ENCODE results near the gene WDR86. TPM values are rescaled to one million over a fixed set of nuclear protein-coding genes. Genes with fewer than 3 reads are reported as not detected.

The WDR86 gene
- total and polyA plus RNA-seq, 2 of the 4 experiments (the other 2 are of a cell fraction), result not detected

GRCh38 chr7:151338809-151339208, 71.0 kb downstream of the WDR86 start:
- POLR2A ChIA-PET (ENCODE audit: unreplicated experiment), result no interaction called here
- no peak overlapping the region for H3K14ac ChIP-seq (replicated peaks; ENCODE audit: low read depth, low read length)
- H2BK120ac ChIP-seq (ENCODE audit: low read depth, low read length), result no peak overlapping the region
- no peak overlapping the region for H3K27ac ChIP-seq (ENCODE audit: insufficient read depth, low read length)
- H3K9ac ChIP-seq (ENCODE audit: low read depth, low read length), result no peak overlapping the region
- H3K4me2 ChIP-seq (ENCODE audit: low read depth, low read length), result no peak overlapping the region
- DNase-seq, result no peak
- H2BK5ac ChIP-seq (ENCODE audit: low read depth, low read length, poor library complexity, severe bottlenecking), result no peak overlapping the region
- H3K18ac ChIP-seq (ENCODE audit: low read depth, low read length), result no peak overlapping the region
- H2AK9ac ChIP-seq (replicated peaks; ENCODE audit: low read depth, low read length, poor library complexity), result no peak overlapping the region
- H4K8ac ChIP-seq (ENCODE audit: low read depth in 2 of 2, low read length in 2 of 2), result no peak overlapping the region
- CTCF ChIA-PET, result interaction anchor here (0.6 kb wide), 1 partner anchor 24 kb away, joined by 3 read pairs; no protein-coding TSS in a partner anchor
- H3K9me3 ChIP-seq (ENCODE audit: control insufficient read depth, insufficient read depth, low read length), result peaks cover 3% of the 10 kb centered on the region; the same call in 1 of the 2 replicates
- no peaks in the 10 kb centered on the region; the same call in 1 of the 2 replicates for H4K20me1 ChIP-seq (ENCODE audit: insufficient read depth, low read length)
- intact Hi-C loops (cut with micrococcal nuclease), result no loop called here
- no TSS peak for BruUV-seq (replicated peaks)
- H4K5ac ChIP-seq (ENCODE audit: low read depth, low read length), result no peak overlapping the region
- H2BK15ac ChIP-seq (ENCODE audit: low read depth, low read length), result no peak overlapping the region
- no peak overlapping the region for H4K91ac ChIP-seq (ENCODE audit: insufficient read depth, low read depth, low read length)
- H2BK20ac ChIP-seq (ENCODE audit: low read depth, low read length), result no peak overlapping the region
- H3K27me3 ChIP-seq (ENCODE audit: control insufficient read depth, insufficient read depth, low read length), result peaks cover 4% of the 10 kb centered on the region
- H3K4me1 ChIP-seq (ENCODE audit: control insufficient read depth, insufficient read depth, low read length), result peaks cover 3% of the 10 kb centered on the region
- H2AK5ac ChIP-seq (ENCODE audit: low read depth, low read length), result no peak overlapping the region
- H3K56ac ChIP-seq (ENCODE audit: extremely low read depth, insufficient read depth, low read length), result no peak overlapping the region
- no peak overlapping the region for H3K23ac ChIP-seq (ENCODE audit: low read depth, low read length)
- H2AFZ ChIP-seq (replicated peaks; ENCODE audit: low read length, poor library complexity), result no peak overlapping the region
- peaks cover 9 to 19% of the 10 kb centered on the region in 2 experiments for H3K79me1 ChIP-seq (ENCODE audit: low read depth in 1 of 2, low read length in 2 of 2)
- dilution Hi-C loops (cut with HindIII; ENCODE audit: low sequenced_read_pairs, unreplicated experiment), result no loop called here
- no peak for ATAC-seq (ENCODE audit: low read depth)
- no peak overlapping the region for H3K4me3 ChIP-seq (ENCODE audit: insufficient read depth, low read depth, low read length)
- peaks cover 3% of the 10 kb centered on the region; the same call in 1 of the 2 replicates for H3K36me3 ChIP-seq (ENCODE audit: control insufficient read depth, insufficient read depth, low read length)
- in situ Hi-C loops (cut with MboI; ENCODE audit: low sequenced_read_pairs), result no loop called here
- no peak overlapping the region for H3K4ac ChIP-seq (ENCODE audit: low read depth, low read length)
- H3K9me1 ChIP-seq (ENCODE audit: insufficient read depth, low read length), result peaks cover 3% of the 10 kb centered on the region; the same call in 1 of the 2 replicates
- no peak for TF ChIP-seq RAD21 (IDR thresholded peaks at IDR 0.05; ENCODE audit: low read length)
- no peak for TF ChIP-seq POLR2A (IDR thresholded peaks at IDR 0.05; ENCODE audit: low read depth, low read length)
- no peak for TF ChIP-seq FOS (IDR thresholded peaks at IDR 0.05; ENCODE audit: low read depth, low read length)
- no peak for TF ChIP-seq RCOR1 (IDR thresholded peaks at IDR 0.05; ENCODE audit: insufficient replicate concordance, low read length)
- TF ChIP-seq USF2 (IDR thresholded peaks at IDR 0.05; ENCODE audit: low read depth, low read length), result no peak
- WGBS, 2 experiments (ENCODE audit: extremely low coverage in 2 of 2, insufficient read length in 1 of 2), result no CpG with 5 or more reads among the region's 3 CpGs
